HepG2 (cell line): ENCODE measurements around the gene TFG. TPM values are rescaled to one million over a fixed set of nuclear protein-coding genes. Genes with fewer than 3 reads are reported as not detected.

ENCODE experiments used
- ATAC-seq: fragments of 200-7000 bp; cut with Tn5 transposase; 3 replicates; pipeline ENCODE4 v1.9.1; 2020; ENCODE audit warnings: mild to moderate bottlenecking, moderate library complexity
- BruUV-seq: library from RNA; stranded (reverse); fragments of 400-500 nt; replicated peaks from 2 replicates; lab custom pipeline; 2021; lab: Mats Ljungman, UMichigan
- CTCF ChIA-PET: fragments of 300-600 bp; formaldehyde crosslinking; extraction: SDS; loops from one replicate; lab custom pipeline; 2021; ENCODE audit warnings: low total read pairs, inconsistent platforms, low intra/inter-chr PET ratio; lab: Yijun Ruan, JAX
- POLR2A ChIA-PET: fragments of 350-600 bp; sonication (Branson Sonifier 250); formaldehyde crosslinking; loops from one replicate; lab custom pipeline; 2020; ENCODE audit warnings: antibody characterized with exemption, inconsistent platforms; lab: Yijun Ruan, JAX
- DNase-seq: peaks from one replicate; pipeline ENCODE4 v3.0.0-alpha.2; 2015; ENCODE audit warnings: low spot score
- FAIRE-seq: peaks from 3 replicates; lab custom pipeline; 2011; peaks lifted over from hg19 to GRCh38; lab: Jason Lieb, UNC
- H2AFZ ChIP-seq: one replicate; pipeline ENCODE4 v1.6.1; 2011; ENCODE audit warnings: low read length, inconsistent platforms
- H3K27ac ChIP-seq: fragments of 300-600 bp; 3 replicates; pipeline ENCODE4 v1.8.0; 2011; ENCODE audit warnings: mixed run types, mild to moderate bottlenecking, mixed read lengths, low read length, inconsistent platforms; ENCODE audit not compliant: insufficient read depth; ENCODE audit errors: extremely low read length
- H3K27me3 ChIP-seq, 2 experiments: fragments of 200-600 bp in 1 of 2; 2 replicates in 1 of 2; 3 replicates in 1 of 2; pipeline versions ENCODE4 v1.6.0 to v1.8.0; 2011; ENCODE audit warnings: low read length in 2 of 2, mild to moderate bottlenecking in 2 of 2, moderate library complexity in 2 of 2, inconsistent platforms in 1 of 2; ENCODE audit not compliant: insufficient read depth in 2 of 2, control insufficient read depth in 1 of 2
- H3K36me3 ChIP-seq, 2 experiments: fragments of 200-600 bp in 1 of 2; replicated peaks in 1 of 2; 2 replicates in 1 of 2; 3 replicates in 1 of 2; pipeline versions ENCODE4 v1.5.1 to v1.8.0; 2011; ENCODE audit warnings: low read length in 2 of 2, inconsistent platforms in 1 of 2; ENCODE audit not compliant: insufficient read depth in 2 of 2, control insufficient read depth in 1 of 2
- H3K4me1 ChIP-seq: 2 replicates; pipeline ENCODE4 v1.5.1; 2012; ENCODE audit warnings: low read length, inconsistent platforms; ENCODE audit not compliant: insufficient read depth
- H3K4me2 ChIP-seq: 2 replicates; pipeline ENCODE4 v1.6.0; 2011; ENCODE audit warnings: low read depth, low read length, inconsistent platforms
- H3K4me3 ChIP-seq, 3 experiments: fragments of 200-600 bp in 1 of 3; sonication (generic), shearing (Covaris generic) in 1 of 3; replicated peaks in 1 of 3; 2 replicates each; pipeline ENCODE4 v1.5.1; 2011 to 2016; ENCODE audit warnings: low read length in 3 of 3, inconsistent platforms in 2 of 3, low read depth in 2 of 3, mild to moderate bottlenecking in 2 of 3, control low read depth in 1 of 3, mixed read lengths in 1 of 3; ENCODE audit not compliant: insufficient read depth in 1 of 3
- H3K79me2 ChIP-seq: one replicate; pipeline ENCODE4 v1.6.1; 2011; ENCODE audit warnings: low read length, inconsistent platforms; ENCODE audit not compliant: insufficient read depth
- H3K9ac ChIP-seq: 2 replicates; pipeline ENCODE4 v1.6.0; 2011; ENCODE audit warnings: mild to moderate bottlenecking, low read depth, low read length, inconsistent platforms; ENCODE audit not compliant: insufficient read depth
- H3K9me3 ChIP-seq: 2 replicates; pipeline ENCODE4 v1.5.1; 2012; ENCODE audit warnings: mild to moderate bottlenecking, low read length
- H4K20me1 ChIP-seq: 2 replicates; pipeline ENCODE4 v1.6.0; 2011; ENCODE audit warnings: inconsistent platforms, mild to moderate bottlenecking, low read length, moderate library complexity; ENCODE audit not compliant: insufficient read depth
- CSRNP2 ChIP-seq: sonication (generic); formaldehyde crosslinking; conservative IDR thresholded peaks from 2 replicates; pipeline ENCODE4 v1.8.0; 2022; ENCODE audit warnings: low read depth, missing genetic modification reagents
- HOMEZ ChIP-seq: IDR thresholded peaks from 2 replicates; pipeline ENCODE4 v1.6.1; 2016; ENCODE audit warnings: low read depth
- ISX ChIP-seq: sonication (generic); formaldehyde crosslinking; conservative IDR thresholded peaks from 2 replicates; pipeline ENCODE4 v1.5.0; 2020; ENCODE audit warnings: missing genetic modification reagents
- KAT7 ChIP-seq: IDR thresholded peaks from 2 replicates; pipeline ENCODE4 v1.6.1; 2018; ENCODE audit warnings: borderline replicate concordance, missing compliant biosample characterization
- KDM3A ChIP-seq: IDR thresholded peaks from 2 replicates; pipeline ENCODE4 v1.6.1; 2018; ENCODE audit warnings: low read depth, missing compliant biosample characterization
- KLF11 ChIP-seq: IDR thresholded peaks from 2 replicates; pipeline ENCODE4 v1.6.1; 2016; ENCODE audit warnings: missing compliant biosample characterization
- KMT2B ChIP-seq: IDR thresholded peaks from 2 replicates; pipeline ENCODE4 v1.6.1; 2016; ENCODE audit warnings: missing genetic modification reagents, missing compliant biosample characterization
- MLLT10 ChIP-seq: sonication (generic); formaldehyde crosslinking; IDR thresholded peaks from 2 replicates; pipeline ENCODE4 v1.4.0; 2020; ENCODE audit warnings: missing genetic modification reagents
- MTA3 ChIP-seq: sonication (generic); formaldehyde crosslinking; IDR thresholded peaks from 2 replicates; pipeline ENCODE4 v1.4.0; 2020; ENCODE audit warnings: missing genetic modification reagents
- PAXIP1 ChIP-seq: sonication (generic); formaldehyde crosslinking; conservative IDR thresholded peaks from 2 replicates; pipeline ENCODE4 v1.4.0; 2020; ENCODE audit warnings: mild to moderate bottlenecking, missing genetic modification reagents, moderate library complexity
- TSC22D2 ChIP-seq: sonication (generic); formaldehyde crosslinking; IDR thresholded peaks from 2 replicates; pipeline ENCODE4 v1.5.1; 2020; ENCODE audit warnings: missing genetic modification reagents, mild to moderate bottlenecking, borderline replicate concordance
- ZBED4 ChIP-seq: sonication (generic); formaldehyde crosslinking; IDR thresholded peaks from 2 replicates; pipeline ENCODE4 v1.4.0; 2020; ENCODE audit warnings: missing genetic modification reagents, borderline replicate concordance
- ZNF430 ChIP-seq: sonication (generic); formaldehyde crosslinking; IDR thresholded peaks from 2 replicates; pipeline ENCODE4 v1.9.0; 2021; ENCODE audit warnings: mild to moderate bottlenecking, missing genetic modification reagents
- ZSCAN30 ChIP-seq: sonication (generic); formaldehyde crosslinking; IDR thresholded peaks from 2 replicates; pipeline ENCODE4 v1.5.0; 2020; ENCODE audit warnings: mild to moderate bottlenecking, missing genetic modification reagents
- in situ Hi-C: cut with HindIII; loops from 2 replicates; pipeline ENCODE4 v1.10.0; 2017; ENCODE audit warnings: low pct_unique_long_range_greater_than_20kb; ENCODE audit not compliant: extremely low pct_ligation_motif_present
- intact Hi-C: fragments of 100-400 bp; cut with micrococcal nuclease; formaldehyde crosslinking; loops from one replicate; pipeline ENCODE4 v1.10.0; 2022; ENCODE audit not compliant: unreplicated experiment
- polyA plus RNA-seq, 8 experiments: library from polyadenylated mRNA; depleted of rRNA in 3 of 8; stranded (reverse) in 7 of 8; unstranded in 1 of 8; fragments of >200 nt; fragmentation: Illumina TruSeq in 4 of 8; extraction: Trizol in 4 of 8; gene quantifications; 2 replicates each; pipeline versions ENCODE4 v1.2.1 to v1.2.3, GENCODE V29; 2011 to 2016; ENCODE audit warnings: low read depth in 4 of 8, missing spikeins in 1 of 8, mixed read lengths in 1 of 8; ENCODE audit not compliant: insufficient read depth in 1 of 8
- total RNA-seq, 5 experiments: library from RNA; depleted of rRNA; stranded (reverse); fragments of >200 nt; fragmentation: Illumina TruSeq; extraction: Trizol; gene quantifications; 2 replicates each; pipeline ENCODE4 v1.2.3, GENCODE V29; 2016; ENCODE audit warnings: low read depth in 1 of 5

TFG gene
- total and polyA plus RNA-seq, 2 of the 13 experiments (the other 11 are each of a cell fraction or from before 2014, with no cell fraction given) = 53.6 to 71.7 TPM

- Histone ChIP-seq H3K79me2 (no peaks in the 10 kb centered on the region), H3K4me2 (no peak overlapping the region), H3K27me3 (peaks cover 0 to 2% of the 10 kb centered on the region in 2 experiments; a peak in 1 of 5 replicates), H3K9me3 (no peaks in the 10 kb centered on the region), H3K9ac (no peak overlapping the region), H2AFZ (no peak overlapping the region), H3K36me3 (no peaks in the 10 kb centered on the region), H4K20me1 (no peaks in the 10 kb centered on the region), H3K4me3 (no peak overlapping the region), H3K27ac (no peak overlapping the region), H3K4me1 (peaks cover 28% of the 10 kb centered on the region)
- ATAC-seq (no peak), DNase-seq (no peak), FAIRE-seq (no peak)
- ChIA-PET CTCF (no interaction called here), POLR2A (no interaction called here)
- BruUV-seq = no TSS peak
- intact Hi-C loops = loop anchor here (10.0 kb wide), 1 partner anchor 58 kb away; no protein-coding TSS in a partner anchor
- in situ Hi-C loops = no loop called here
- TF ChIP-seq KAT7 (CRISPR knock-in tag) = no peak
- TF ChIP-seq TSC22D2 (CRISPR knock-in tag) = no peak
- no peak for TF ChIP-seq ZNF430
- TF ChIP-seq KDM3A (CRISPR knock-in tag) = no peak
- no peak for TF ChIP-seq ISX (CRISPR knock-in tag)
- no peak for TF ChIP-seq KMT2B (CRISPR knock-in tag)
- TF ChIP-seq MLLT10 (CRISPR knock-in tag) = no peak
- no peak for TF ChIP-seq CSRNP2 (CRISPR knock-in tag)
- TF ChIP-seq KLF11 (CRISPR knock-in tag) = no peak
- TF ChIP-seq ZBED4 (CRISPR knock-in tag) = no peak
- no peak for TF ChIP-seq HOMEZ (CRISPR knock-in tag)
- TF ChIP-seq PAXIP1 (CRISPR knock-in tag) = no peak
- no peak for TF ChIP-seq MTA3
- TF ChIP-seq ZSCAN30 (CRISPR knock-in tag) = no peak
Observed at GRCh38 chr3:100693225-100693624, 16.1 kb upstream of the TFG start.
